Measurements from ENCODE around the gene ANKRD2.
A peak's percentile ranks its signal among the peaks of the same experiment; 100 is the strongest.

Gene ANKRD2

GRCh38 chr10:97601268-97602215 lies 29.0 kb downstream of the ANKRD2 start:
- TF ChIP-seq CTCF (IDR thresholded peaks at IDR 0.05; ENCODE audit: control insufficient read depth, extremely low read depth, insufficient read depth), result no peak
- DNase-seq (ENCODE audit: low read depth), result no peak
- no peak overlapping the region for H3K4me3 ChIP-seq (ENCODE audit: low read depth, low read length)

GRCh38 chr10:97607095-97607636 lies 34.6 kb downstream of the ANKRD2 start:
- H3K4me3 ChIP-seq (ENCODE audit: low read depth, low read length), result no peak overlapping the region
- no peak for TF ChIP-seq CTCF (IDR thresholded peaks at IDR 0.05; ENCODE audit: control insufficient read depth, extremely low read depth, insufficient read depth)
- DNase-seq (ENCODE audit: low read depth), result no peak

GRCh38 chr10:97608991-97609561 lies 36.5 kb downstream of the ANKRD2 start:
- DNase-seq (ENCODE audit: low read depth), result no peak
- no peak overlapping the region for H3K4me3 ChIP-seq (ENCODE audit: low read depth, low read length)
- TF ChIP-seq CTCF (IDR thresholded peaks at IDR 0.05; ENCODE audit: control insufficient read depth, extremely low read depth, insufficient read depth), result no peak

- no peak overlapping the region for H3K4me3 ChIP-seq (ENCODE audit: low read depth, low read length)
- no peak for DNase-seq (ENCODE audit: low read depth)
- TF ChIP-seq CTCF (IDR thresholded peaks at IDR 0.05; ENCODE audit: control insufficient read depth, extremely low read depth, insufficient read depth), result no peak
Observed at GRCh38 chr10:97611473-97611872, 38.9 kb downstream of the ANKRD2 start.

- TF ChIP-seq CTCF (IDR thresholded peaks at IDR 0.05; ENCODE audit: control insufficient read depth, extremely low read depth, insufficient read depth), result peak; percentile 54
- no peak overlapping the region for H3K4me3 ChIP-seq (ENCODE audit: low read depth, low read length)
- DNase-seq (ENCODE audit: low read depth), result no peak
Observed at GRCh38 chr10:97612386-97612785, 39.8 kb downstream of the ANKRD2 start.

GRCh38 chr10:97618285-97618684 lies 45.7 kb downstream of the ANKRD2 start:
- no peak for TF ChIP-seq CTCF (IDR thresholded peaks at IDR 0.05; ENCODE audit: control insufficient read depth, extremely low read depth, insufficient read depth)
- DNase-seq (ENCODE audit: low read depth), result no peak
- no peak overlapping the region for H3K4me3 ChIP-seq (ENCODE audit: low read depth, low read length)

Data from LNCaP clone FGC (cell line).